GM18502 (cell line): Measurements from ENCODE around the gene LYZL4.

ENCODE experiments used
- ATAC-seq: cut with Tn5 transposase; IDR thresholded peaks from one replicate; pipeline ENCODE4 v1.9.1; 2021; ENCODE audit warnings: mild to moderate bottlenecking; ENCODE audit not compliant: unreplicated experiment, poor library complexity

The LYZL4 gene

DNA sequence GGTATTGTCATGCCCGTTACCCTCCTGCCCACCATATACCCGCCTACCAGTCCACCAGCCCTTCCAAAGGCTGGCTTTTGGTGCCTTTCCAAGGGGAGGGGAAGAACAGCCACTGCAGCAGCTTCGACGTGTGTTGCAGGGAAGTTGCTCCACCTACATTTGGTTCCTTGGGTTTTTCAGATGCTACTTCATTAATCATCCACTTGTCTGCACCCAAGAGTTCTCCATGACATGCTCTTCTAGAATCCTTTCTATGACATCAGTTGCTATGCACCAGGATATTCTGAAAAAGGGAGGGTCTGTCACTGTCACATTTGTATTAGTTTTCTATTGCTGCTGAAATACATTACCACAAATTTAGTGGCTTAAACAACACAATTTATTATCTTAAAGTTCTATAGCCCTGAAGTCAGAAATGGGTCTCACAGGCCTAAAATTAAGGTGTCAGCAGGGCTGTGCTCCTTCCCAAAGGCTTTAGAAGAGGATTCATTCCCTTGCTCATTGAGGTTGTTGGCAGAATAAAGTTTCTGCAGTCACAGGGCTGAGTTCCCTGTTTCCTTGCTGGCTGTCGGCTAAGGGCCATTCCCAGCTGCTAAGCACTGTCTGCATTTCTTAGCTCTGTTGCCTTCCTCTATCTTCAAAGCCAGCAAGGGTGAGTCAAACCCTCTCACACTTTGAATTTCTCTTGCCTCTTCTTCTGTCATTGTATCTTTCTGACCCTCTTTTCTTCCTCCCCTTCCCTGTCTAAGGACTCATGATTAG is at the start of gene LYZL4:
Gene LYZL4 (minus strand): TSS at position 241 of the 762 bp plus-strand sequence. CDS start 3,359 bp downstream, outside the sequence.
- ATAC-seq = no peak

DNA sequence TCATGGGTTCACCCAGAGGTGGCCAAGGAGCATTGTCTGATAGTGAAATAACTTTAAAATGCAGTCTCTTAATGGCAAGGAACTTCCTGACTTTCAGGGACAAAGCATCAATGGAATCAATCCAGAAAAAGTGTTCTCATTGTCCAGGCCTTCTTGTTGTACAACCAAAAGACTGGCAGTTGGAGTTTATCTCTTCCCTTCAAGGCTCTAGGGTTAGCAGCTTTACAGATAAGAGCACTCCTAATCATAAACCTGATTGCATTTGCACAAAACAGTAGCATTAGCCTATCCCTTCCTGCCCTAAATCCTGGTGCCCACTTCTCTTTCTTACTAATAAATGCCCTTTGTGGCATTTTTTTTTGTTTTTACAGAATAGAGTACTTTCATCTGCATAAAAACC is 48.7 kb upstream of the LYZL4 start:
- ATAC-seq = no peak

- ATAC-seq = no peak
Measured at GRCh38 chr3:42456211-42456610, 45.8 kb upstream of the LYZL4 start.

DNA sequence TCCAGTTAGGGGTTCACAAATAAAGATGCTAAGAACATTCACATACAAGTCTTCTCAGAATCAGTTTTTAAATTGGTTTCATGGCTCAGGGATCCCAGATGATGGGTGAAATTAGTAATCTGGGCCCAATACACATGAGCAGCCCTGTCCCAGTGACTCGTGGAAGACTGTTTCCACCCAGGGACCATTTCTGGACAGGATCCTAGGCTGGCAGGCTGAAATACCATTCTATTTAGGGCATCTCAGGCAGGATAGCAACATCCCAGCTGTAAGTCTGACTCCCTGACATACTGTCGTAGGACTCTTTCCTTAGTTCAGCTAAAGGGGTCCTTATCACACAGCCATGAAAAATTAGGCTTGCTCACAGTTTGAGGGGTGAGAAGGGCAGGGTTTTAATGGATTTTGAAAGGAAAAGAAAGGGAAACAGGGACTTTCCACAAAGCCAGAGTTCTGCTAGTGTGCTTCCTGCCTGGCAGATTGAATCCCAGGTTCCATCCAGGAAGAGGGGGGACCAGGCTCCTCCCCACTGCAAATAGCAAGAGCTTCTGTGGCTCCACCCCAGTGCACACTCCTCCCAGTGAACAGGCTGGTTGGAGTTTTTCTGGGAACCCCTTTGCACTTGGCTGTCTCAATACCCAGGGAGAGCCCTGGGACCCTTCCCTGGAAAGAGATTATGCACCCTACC is 41.3 kb upstream of the LYZL4 start:
- no peak for ATAC-seq

DNA sequence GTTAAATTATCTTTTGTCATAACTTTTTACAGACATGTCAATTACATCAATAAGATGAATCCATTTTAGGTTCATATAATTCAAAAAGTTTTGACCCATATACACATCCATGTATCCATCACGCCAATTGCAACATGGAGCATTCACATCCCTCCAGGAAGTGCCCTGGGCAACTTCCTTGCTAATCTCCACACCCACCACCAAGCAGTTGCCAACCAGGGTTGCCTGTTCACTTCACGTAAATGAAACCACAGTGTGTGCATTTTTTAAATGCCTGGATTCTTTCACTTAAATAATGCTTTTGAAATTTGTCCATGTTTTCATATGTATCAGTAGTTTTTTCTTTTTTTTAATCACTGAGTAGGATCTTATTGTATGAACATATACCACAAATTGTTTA is 40.7 kb upstream of the LYZL4 start:
- no peak for ATAC-seq

DNA sequence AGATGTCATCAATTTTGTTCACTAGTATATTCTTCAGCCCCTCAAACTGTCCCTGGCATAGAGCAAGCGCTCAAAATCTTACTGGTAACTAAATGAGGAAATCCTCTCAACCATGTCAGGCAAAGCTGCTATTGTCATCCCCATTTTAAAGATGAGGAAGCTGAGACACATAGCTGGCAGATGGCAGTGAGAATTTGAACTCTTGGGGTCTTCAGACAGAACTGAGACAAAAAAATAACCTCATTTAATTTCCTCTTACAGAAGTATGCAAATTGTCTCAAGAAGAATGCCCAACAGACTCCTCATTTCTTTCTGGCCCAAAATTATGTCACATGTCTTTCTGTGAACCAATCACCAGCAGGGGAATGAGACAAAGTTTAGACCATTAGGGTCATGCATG is 40.2 kb upstream of the LYZL4 start:
- no peak for ATAC-seq

- no peak for ATAC-seq
Measured at GRCh38 chr3:42447481-42447880, 37.1 kb upstream of the LYZL4 start.

DNA sequence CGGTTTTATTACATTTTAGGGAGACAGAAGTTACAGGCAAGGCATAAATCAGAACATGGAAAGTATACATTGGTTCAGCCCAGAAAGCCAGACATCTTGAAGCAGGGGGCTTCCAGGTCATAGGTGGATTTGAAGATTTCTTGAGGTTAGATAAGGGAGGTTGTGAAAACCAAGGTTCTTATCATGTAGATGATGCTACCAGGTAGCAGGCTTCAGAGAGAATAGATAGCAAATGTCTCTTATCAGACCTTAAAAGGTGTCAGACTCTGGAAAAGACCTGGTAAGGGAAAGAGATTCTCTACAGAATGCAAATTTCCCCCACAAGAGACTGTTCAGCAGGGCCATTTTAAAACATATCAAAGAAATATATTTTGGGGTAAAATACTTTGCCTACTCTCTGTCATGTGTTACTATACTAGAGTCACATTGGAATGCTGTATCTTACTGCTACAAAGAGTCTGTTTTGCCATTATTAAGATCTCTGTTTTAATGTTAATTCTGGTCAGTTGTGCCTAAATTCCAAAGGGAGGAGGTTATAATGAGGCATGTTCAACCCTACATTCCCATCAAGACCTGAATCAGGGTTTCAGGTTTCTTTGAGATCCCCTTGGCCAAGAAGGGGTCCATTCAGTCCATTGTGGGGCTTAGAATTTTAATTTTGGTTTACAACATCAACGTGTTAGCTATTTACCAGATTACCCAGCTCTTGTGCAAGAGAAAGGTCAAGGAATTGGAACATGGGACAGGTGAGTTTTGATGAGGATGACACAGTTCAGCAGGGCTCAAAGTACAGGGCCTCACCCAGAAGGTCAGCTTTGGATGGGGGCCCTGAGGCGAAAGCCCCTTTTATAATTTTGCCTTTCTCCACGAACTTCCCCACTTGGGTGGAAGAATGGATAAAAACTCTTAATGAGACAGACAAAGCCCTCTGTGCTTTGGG is 36.0 kb upstream of the LYZL4 start:
- no peak for ATAC-seq

GRCh38 chr3:42443819-42444436 is 33.5 kb upstream of the LYZL4 start:
- ATAC-seq = peak; percentile 75

- ATAC-seq = no peak
Measured at GRCh38 chr3:42443292-42443691, 32.9 kb upstream of the LYZL4 start.

GRCh38 chr3:42442640-42443039 is 32.2 kb upstream of the LYZL4 start:
- no peak for ATAC-seq

DNA sequence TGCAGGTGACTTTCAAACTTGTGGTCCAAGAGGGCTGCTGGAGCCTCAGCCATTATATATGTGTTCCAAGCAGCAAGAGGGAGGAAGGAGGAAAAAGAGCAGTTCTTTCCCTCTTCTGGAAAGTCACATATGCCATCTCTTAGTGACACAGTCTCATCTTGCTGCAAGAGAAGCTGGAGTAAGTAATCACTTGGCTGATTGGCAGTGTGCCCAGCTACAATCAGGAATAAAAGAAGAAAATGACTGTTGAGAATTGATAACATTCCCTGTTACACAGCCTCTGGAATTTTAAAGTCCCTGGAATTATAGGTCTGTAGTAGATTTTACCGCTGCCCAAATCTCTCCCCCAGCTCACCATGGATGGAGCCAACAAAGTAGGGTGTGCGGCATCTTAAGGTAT is 31.4 kb upstream of the LYZL4 start:
- no peak for ATAC-seq

DNA sequence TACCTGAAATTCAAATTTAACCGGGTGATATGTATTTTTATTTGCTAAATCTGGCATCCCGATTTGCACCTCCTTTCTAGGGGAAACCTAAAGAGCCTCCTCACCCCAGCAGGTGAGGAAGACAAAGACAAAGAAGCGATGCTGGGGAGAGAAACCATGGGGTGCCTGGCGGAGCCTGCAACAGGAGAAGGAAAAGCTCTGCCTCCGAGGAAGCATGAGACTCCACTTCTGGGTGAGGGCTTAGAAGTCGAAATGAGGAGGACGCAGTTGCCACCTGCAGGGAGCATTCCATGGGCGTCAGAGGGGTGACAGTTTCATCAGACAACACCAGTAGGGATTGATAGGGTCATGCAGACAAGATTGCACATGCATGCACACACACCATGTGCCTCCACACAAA is 30.5 kb upstream of the LYZL4 start:
- no peak for ATAC-seq

DNA sequence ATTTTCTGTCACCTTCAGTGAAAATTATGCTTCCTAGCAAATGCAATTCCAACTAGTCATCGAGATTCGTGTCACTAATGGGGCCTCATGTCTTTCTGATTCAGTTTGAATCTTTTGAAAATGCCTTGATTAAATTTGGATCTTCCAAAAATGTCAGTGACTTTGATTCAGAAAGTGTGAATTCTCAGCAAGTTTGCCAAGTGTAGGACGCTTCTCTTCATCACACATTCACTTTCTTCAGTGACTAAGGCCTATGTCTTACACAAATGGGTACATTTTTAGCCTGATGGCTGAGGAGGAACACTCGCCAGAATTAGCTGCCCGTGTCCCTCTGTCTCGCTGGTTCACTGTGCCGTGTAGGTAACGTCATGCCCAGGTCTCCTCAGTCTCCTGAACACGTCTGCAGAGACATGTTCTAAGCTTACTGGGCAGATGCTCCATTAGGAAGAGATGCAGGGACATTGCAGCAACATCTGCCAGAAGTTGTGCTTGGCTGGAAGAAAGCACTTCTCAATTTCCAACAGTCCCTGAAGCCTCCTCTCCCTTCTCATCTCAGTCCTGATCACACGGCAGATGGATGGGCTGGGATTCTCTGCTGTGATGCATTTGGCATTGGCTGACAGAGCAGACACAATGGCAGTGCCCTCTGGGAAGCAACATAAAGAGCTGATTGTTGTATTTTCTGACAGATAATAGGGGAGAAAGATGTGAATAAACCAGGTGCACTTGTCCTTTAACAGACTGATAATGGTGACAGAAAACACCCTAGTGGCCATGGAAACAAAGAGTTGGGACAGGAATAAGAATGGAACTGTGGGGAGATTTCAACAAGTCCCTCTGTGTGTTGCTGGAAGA is 29.1 kb upstream of the LYZL4 start:
- no peak for ATAC-seq

- ATAC-seq = no peak
Measured at GRCh38 chr3:42438758-42439157, 28.3 kb upstream of the LYZL4 start.

- no peak for ATAC-seq
Measured at GRCh38 chr3:42438193-42438592, 27.8 kb upstream of the LYZL4 start.

DNA sequence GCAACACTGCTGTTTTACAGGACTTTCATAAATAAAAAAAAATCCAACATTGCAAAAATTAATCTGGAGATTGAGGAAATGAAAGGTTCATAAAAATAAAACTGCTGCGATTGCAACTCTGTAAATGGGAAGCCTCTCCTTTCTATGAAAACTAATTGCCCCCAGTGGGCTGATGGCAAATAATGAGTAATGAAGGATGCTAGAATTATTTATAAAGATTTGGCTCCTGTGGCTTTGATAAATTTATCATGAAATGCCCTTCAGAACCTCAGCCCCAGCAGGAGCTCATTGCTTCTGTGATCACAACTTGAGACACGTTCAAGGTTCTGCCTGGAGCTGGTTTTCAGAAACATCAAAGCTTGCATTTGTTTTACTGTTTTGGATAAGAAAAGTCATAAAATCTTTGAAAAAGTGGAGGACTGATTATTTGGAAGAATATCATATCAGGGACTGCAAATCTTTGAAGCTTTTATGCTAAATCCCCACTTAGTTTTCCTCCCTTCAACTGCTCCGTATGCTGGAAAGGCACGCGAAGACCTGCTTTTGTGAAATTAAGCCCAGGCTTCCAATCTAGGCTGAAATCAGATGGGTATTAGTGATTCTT is 24.5 kb upstream of the LYZL4 start:
- ATAC-seq = no peak

- no peak for ATAC-seq
Measured at GRCh38 chr3:42432485-42432884, 22.1 kb upstream of the LYZL4 start.
